Right renal cortex interstitium (tissue), 3 donors: ENCODE data around the gene SKP2. TPM values are rescaled to one million over a fixed set of nuclear protein-coding genes. Genes with fewer than 3 reads are reported as not detected.
"Not testable (repeated sequence)": the region's sequence is repeated elsewhere in the genome, so short reads cannot be mapped to it uniquely, and the experiment has no call there.

ENCODE experiments used
- DNase-seq, 3 donors: peaks; one replicate each; pipeline ENCODE4 v3.0.0-alpha.2; 2013; ENCODE audit warnings: low read depth in 3 of 3, low spot score in 2 of 3
- polyA plus RNA-seq, 3 donors: library from polyadenylated mRNA; unstranded; fragments of 120-200 nt; gene quantifications; one replicate each; pipeline ENCODE4 v1.2.1, GENCODE V29; 2013; ENCODE audit not compliant: insufficient read length in 3 of 3

Gene SKP2
- polyA plus RNA-seq, 3 donors = 41.4 to 45.0 (median 43.4) TPM

GRCh38 chr5:36198281-36198680, 46.4 kb downstream of the SKP2 start:
- no peak for DNase-seq

- not testable (repeated sequence) for DNase-seq
Measured at GRCh38 chr5:36198783-36199182, 46.9 kb downstream of the SKP2 start.

GRCh38 chr5:36199620-36200019, 47.7 kb downstream of the SKP2 start:
- DNase-seq = no peak

GRCh38 chr5:36200513-36200912, 48.6 kb downstream of the SKP2 start:
- no peak for DNase-seq

GRCh38 chr5:36202521-36202961, 50.6 kb downstream of the SKP2 start:
- DNase-seq = no peak

GRCh38 chr5:36205329-36205728, 53.4 kb downstream of the SKP2 start:
- DNase-seq = no peak

GRCh38 chr5:36206913-36207312, 55.0 kb downstream of the SKP2 start:
- no peak for DNase-seq

- no peak for DNase-seq
Measured at GRCh38 chr5:36208786-36209185, 56.9 kb downstream of the SKP2 start.

- DNase-seq = no peak
Measured at GRCh38 chr5:36209664-36210063, 57.8 kb downstream of the SKP2 start.

GRCh38 chr5:36214436-36214835, 62.5 kb downstream of the SKP2 start:
- DNase-seq = no peak

- DNase-seq = no peak
Measured at GRCh38 chr5:36215910-36216309, 64.0 kb downstream of the SKP2 start.

GRCh38 chr5:36217567-36217966, 65.7 kb downstream of the SKP2 start:
- no peak for DNase-seq

GRCh38 chr5:36217988-36218387, 66.1 kb downstream of the SKP2 start:
- no peak for DNase-seq

GRCh38 chr5:36222620-36223019, 70.7 kb downstream of the SKP2 start:
- DNase-seq = no peak

GRCh38 chr5:36227046-36227445, 75.1 kb downstream of the SKP2 start:
- DNase-seq = no peak

- no peak for DNase-seq
Measured at GRCh38 chr5:36228505-36228904, 76.6 kb downstream of the SKP2 start.

GRCh38 chr5:36230151-36230790, 78.4 kb downstream of the SKP2 start:
- DNase-seq = no peak

GRCh38 chr5:36232533-36232932, 80.6 kb downstream of the SKP2 start:
- no peak for DNase-seq

Other genes starting within 250 kb of the SKP2 start
- gene CAPSL, start 213.5 kb upstream of the SKP2 start, polyA plus RNA-seq = 1 to 10 TPM; 5.3 to 8.2 (median 7.6) TPM
- gene UGT3A1, start 160.7 kb upstream of the SKP2 start, polyA plus RNA-seq = 100 to 1,000 TPM; 102 to 125 (median 106) TPM
- 10 to 100 TPM; 10.2 to 15.8 (median 13.6) TPM for gene UGT3A2, start 85.2 kb upstream of the SKP2 start, polyA plus RNA-seq
- gene LMBRD2, start 224 bp upstream of the SKP2 start, polyA plus RNA-seq = 10 to 100 TPM; 17.7 to 20.7 (median 18.1) TPM
- gene NADK2, start 89.8 kb downstream of the SKP2 start, polyA plus RNA-seq = 10 to 100 TPM; 54.0 to 60.4 (median 59.4) TPM
- gene RANBP3L, start 149.8 kb downstream of the SKP2 start, polyA plus RNA-seq = 1 to 10 TPM; 7.6 to 8.3 (median 7.7) TPM